Rectal smooth muscle tissue (tissue), 1 donor: ENCODE data around the gene CEPT1.
"Not testable (repeated sequence)": the region's sequence is repeated elsewhere in the genome, so short reads cannot be mapped to it uniquely, and the experiment has no call there.

Experiments used
- H3K27ac ChIP-seq: one replicate; pipeline ENCODE4 v1.7.0; 2013; ENCODE audit warnings: low read depth, low read length, inconsistent platforms
- H3K27me3 ChIP-seq: one replicate; pipeline ENCODE4 v1.7.0; 2013; ENCODE audit warnings: low read length; ENCODE audit not compliant: control insufficient read depth, insufficient read depth
- H3K36me3 ChIP-seq: one replicate; pipeline ENCODE4 v1.7.0; 2013; ENCODE audit warnings: low read length; ENCODE audit not compliant: control insufficient read depth, insufficient read depth
- H3K4me1 ChIP-seq: one replicate; pipeline ENCODE4 v1.7.0; 2013; ENCODE audit warnings: low read length; ENCODE audit not compliant: control insufficient read depth, insufficient read depth
- H3K4me3 ChIP-seq: one replicate; pipeline ENCODE4 v1.7.0; 2013; ENCODE audit warnings: low read length
- H3K9ac ChIP-seq: one replicate; pipeline ENCODE4 v1.7.0; 2013; ENCODE audit warnings: low read length

The CEPT1 gene

DNA sequence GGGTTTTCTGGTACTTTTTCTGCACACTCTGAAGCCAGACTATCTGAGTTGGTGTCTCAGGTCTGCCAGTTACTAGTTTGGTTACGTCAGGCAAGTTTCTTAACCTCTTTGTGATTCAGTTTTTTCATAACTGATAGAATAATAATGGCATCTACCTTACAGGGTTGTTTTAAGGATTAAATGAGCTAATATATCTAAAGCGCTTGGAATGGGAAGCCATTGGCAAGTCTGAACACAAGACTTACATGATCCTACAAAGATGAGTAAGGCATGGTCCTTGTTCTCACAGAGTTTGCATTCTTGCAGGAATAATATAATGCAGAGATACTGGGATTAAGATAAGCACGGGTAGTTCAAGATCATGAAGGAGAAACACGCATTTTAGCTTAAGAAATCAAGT, 69.6 kb downstream of the CEPT1 start:
- Histone ChIP-seq H3K4me1 (no peaks in the 10 kb centered on the region), H3K27me3 (peaks cover 3% of the 10 kb centered on the region), H3K36me3 (no peaks in the 10 kb centered on the region), H3K27ac (no peak overlapping the region), H3K9ac (no peak overlapping the region), H3K4me3 (no peak overlapping the region)

DNA sequence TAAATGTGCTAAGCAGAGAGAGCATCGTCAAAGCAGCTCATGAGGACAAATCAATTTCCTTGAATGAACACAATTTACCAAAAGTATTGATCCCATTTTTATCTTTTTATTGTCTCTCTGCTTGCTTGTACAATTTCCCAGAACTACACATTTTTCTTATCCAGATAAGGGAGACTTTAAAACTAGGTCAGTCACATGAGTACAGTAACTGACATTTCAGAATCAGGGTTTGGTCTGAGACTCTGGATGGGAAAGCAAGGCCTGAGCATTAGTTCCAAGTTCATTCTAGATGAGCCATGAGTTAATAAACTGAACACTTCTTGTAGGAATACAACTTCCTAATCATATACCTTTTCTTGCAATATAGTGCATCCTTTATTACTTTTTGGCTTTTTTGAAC, 71.9 kb downstream of the CEPT1 start:
- H3K9ac ChIP-seq: no peak overlapping the region
- H3K27me3 ChIP-seq: no peaks in the 10 kb centered on the region
- H3K4me1 ChIP-seq: no peaks in the 10 kb centered on the region
- no peaks in the 10 kb centered on the region for H3K36me3 ChIP-seq
- no peak overlapping the region for H3K27ac ChIP-seq
- no peak overlapping the region for H3K4me3 ChIP-seq

DNA sequence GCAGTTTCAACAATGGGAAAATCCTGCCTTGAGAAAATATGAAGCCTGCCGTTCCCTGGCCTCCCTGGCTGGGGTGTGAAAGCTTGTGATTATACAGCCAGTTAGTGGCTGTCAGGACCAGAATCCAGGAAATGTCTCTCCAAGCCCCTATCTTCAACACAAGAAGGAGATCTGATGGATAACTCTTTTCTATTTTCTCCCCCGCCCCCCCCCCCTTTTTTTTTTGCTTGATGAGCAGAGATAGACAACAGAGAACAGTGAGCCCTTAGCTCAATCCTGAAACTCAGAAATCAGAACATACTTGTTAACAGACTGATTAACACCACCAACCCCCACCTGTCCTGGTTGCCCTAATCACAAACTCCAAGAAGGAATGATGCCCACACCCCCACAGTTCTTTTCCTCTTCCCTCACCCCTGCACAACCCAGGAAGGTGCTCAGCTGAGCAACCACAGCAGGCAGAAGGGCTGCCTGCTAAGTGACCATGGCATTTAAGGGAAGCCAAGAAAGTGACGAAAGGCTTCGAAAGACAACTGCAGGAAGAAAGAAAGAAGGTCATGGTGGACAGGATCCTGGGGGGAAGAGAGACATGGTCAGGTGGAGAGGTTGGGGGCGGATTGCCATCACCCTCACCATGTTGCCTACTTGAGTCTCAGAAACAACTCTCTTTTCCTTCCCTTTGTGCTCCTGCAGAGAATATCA, 72.8 kb downstream of the CEPT1 start:
- no peak overlapping the region for H3K9ac ChIP-seq
- no peak overlapping the region for H3K4me3 ChIP-seq
- no peaks in the 10 kb centered on the region for H3K4me1 ChIP-seq
- no peaks in the 10 kb centered on the region for H3K27me3 ChIP-seq
- no peak overlapping the region for H3K27ac ChIP-seq
- H3K36me3 ChIP-seq: no peaks in the 10 kb centered on the region

DNA sequence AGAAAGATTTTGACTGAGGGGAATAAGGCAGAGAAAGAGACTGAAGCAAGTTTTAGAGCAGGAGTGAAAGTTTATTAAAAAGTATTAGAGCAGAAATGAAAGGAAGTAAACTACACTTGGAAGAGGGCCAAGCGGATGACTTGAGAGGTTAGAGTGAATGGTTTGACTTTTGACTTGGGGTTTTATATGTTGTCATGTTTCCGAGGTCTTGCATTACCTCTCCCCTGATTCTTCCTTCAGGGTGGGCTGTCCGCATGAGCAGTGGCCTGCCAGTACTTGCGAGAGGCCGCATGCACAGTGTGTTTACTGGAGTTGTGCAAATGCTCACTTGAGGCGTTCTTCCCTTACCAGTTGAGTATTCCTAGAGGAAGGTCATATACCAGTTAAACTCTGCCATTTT, 73.4 kb downstream of the CEPT1 start:
- H3K27me3 ChIP-seq: no peaks in the 10 kb centered on the region
- H3K36me3 ChIP-seq: no peaks in the 10 kb centered on the region
- no peak overlapping the region for H3K9ac ChIP-seq
- no peaks in the 10 kb centered on the region for H3K4me1 ChIP-seq
- H3K4me3 ChIP-seq: no peak overlapping the region
- no peak overlapping the region for H3K27ac ChIP-seq

DNA sequence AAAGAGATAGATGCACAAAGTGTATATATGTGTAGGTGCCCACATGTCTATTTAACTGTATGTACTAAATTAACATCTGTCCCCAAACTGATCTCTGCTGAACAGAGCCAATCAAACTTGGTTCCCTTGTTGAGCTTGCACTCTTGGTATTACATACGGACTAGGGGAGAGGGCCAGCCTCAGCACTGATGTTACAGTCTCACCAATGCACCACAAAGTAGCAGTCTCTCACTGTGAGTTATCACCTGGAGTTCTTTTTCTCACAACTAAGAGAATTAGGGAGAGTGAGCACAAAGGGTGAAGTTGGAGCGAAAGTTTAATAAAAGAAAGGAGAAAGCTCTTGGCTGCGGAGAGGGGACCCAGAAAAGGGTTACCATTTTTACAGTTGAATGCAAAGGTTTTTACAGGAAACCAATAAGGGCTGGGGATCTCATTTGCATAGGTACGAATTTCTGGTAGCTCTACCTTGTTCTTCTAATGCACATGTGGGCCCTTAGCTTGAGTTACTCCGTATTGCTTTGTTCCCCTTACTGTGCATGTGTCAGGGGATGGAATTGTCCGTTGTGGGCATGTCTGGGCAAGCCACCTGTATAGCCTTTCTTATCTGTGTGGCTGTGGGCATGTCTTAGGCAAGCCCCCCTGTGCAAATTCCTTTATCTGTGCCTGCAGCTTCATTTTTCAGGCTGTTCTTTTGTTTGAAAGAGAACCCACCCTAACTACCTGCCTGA, 74.2 kb downstream of the CEPT1 start:
- no peaks in the 10 kb centered on the region for H3K36me3 ChIP-seq
- no peaks in the 10 kb centered on the region for H3K27me3 ChIP-seq
- no peak overlapping the region for H3K27ac ChIP-seq
- no peak overlapping the region for H3K4me3 ChIP-seq
- H3K4me1 ChIP-seq: no peaks in the 10 kb centered on the region
- no peak overlapping the region for H3K9ac ChIP-seq

DNA sequence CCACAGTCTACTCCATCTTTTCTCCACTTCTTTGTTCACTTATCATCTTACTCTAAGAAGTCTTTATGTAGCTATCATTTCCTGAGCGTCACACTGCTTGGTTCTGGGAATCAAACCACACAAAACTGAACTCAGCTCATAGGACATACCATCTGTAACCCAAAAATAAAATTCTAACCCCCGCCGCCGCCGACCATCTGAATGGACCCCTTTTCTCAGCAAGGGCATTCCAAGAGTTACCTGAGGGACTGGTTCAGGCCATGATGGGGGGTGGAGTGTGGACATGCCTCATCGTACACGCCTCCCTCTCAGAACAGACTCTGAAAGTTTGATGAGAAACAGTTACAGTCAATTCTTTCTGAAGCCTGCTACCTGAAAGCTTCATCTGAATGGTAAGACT, 74.9 kb downstream of the CEPT1 start:
- no peaks in the 10 kb centered on the region for H3K4me1 ChIP-seq
- H3K9ac ChIP-seq: no peak overlapping the region
- H3K36me3 ChIP-seq: no peaks in the 10 kb centered on the region
- H3K27me3 ChIP-seq: no peaks in the 10 kb centered on the region
- no peak overlapping the region for H3K27ac ChIP-seq
- H3K4me3 ChIP-seq: no peak overlapping the region

DNA sequence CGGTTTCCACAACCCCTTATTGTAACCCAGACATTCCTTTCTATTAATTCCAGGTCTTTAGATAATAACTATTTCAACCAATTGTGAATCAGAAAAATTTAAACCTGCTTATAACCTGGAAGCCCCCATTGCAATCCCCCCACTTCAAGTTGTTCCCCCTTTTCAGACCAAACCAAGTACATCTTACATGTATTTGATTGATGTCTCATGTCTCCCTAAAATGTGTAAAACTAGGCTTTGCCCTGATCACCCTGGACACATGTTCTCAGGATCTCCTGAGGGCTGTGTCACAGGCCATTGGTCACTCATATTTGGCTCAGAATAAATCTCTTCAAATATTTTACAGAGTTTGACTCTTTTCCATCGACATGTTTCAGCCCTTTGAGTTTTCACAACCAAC, 75.3 kb downstream of the CEPT1 start:
- H3K27ac ChIP-seq: not testable (repeated sequence)

DNA sequence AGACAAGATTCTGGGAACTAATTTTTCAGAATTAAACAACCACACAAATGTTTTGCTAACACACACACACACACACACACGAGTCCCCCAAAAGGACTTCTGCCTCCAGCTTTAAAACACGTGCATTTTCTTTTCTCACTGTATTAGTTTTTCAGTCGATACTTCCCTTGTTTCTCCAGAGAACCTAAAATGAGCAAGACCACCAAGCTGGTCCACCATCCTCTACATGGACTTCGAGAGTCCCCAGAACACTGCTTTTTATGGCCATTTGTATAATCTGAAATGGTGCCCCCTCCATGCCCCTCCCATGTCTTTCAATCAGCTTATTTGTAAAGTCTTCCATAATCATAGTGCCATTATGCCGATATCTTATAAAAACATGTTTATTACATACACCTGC, 76.7 kb downstream of the CEPT1 start:
- Histone ChIP-seq H3K9ac (no peak overlapping the region), H3K4me3 (no peak overlapping the region), H3K4me1 (no peaks in the 10 kb centered on the region), H3K27me3 (no peaks in the 10 kb centered on the region), H3K27ac (no peak overlapping the region), H3K36me3 (no peaks in the 10 kb centered on the region)

More for the DNA sequence above, 75.3 kb downstream of the CEPT1 start:
- H3K4me1 ChIP-seq, H3K4me3 ChIP-seq, H3K36me3 ChIP-seq, H3K27me3 ChIP-seq, H3K9ac ChIP-seq: not testable (repeated sequence)

DNA sequence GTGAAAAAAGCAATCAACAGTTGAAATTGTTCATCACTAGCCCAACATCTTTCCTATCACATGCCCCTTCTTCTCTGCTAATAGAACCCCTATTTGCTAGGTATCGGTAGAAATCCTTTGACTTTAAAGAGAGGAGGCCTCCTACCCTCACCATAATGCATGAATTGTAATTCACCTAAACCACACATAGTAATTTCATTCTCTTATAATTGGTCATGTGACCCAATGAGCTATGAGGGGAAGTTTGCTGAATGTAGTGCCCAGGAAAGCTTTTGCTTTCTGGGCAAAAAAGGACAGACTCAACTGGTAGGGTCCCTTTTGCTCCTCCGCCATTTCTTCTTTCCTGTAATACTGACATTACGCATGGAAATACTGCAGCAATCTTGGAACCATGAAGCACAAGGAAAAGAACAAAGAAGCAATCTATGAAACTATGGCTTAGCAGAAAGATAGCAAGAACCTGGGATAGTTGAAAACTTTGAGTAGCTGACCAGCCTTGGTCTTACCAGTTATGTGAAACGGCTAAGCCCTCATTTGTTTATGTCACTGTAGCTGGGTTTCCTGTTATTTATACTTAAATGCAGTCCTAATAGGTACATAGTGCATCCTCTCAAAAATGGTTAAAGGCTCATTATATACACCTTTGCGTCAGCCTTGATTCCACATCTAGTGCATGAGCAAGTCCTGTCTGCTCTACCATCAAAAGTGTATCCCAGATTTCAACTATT, 77.3 kb downstream of the CEPT1 start:
- H3K4me3 ChIP-seq: no peak overlapping the region
- no peaks in the 10 kb centered on the region for H3K4me1 ChIP-seq
- H3K36me3 ChIP-seq: no peaks in the 10 kb centered on the region
- no peak overlapping the region for H3K27ac ChIP-seq
- no peak overlapping the region for H3K9ac ChIP-seq
- no peaks in the 10 kb centered on the region for H3K27me3 ChIP-seq

DNA sequence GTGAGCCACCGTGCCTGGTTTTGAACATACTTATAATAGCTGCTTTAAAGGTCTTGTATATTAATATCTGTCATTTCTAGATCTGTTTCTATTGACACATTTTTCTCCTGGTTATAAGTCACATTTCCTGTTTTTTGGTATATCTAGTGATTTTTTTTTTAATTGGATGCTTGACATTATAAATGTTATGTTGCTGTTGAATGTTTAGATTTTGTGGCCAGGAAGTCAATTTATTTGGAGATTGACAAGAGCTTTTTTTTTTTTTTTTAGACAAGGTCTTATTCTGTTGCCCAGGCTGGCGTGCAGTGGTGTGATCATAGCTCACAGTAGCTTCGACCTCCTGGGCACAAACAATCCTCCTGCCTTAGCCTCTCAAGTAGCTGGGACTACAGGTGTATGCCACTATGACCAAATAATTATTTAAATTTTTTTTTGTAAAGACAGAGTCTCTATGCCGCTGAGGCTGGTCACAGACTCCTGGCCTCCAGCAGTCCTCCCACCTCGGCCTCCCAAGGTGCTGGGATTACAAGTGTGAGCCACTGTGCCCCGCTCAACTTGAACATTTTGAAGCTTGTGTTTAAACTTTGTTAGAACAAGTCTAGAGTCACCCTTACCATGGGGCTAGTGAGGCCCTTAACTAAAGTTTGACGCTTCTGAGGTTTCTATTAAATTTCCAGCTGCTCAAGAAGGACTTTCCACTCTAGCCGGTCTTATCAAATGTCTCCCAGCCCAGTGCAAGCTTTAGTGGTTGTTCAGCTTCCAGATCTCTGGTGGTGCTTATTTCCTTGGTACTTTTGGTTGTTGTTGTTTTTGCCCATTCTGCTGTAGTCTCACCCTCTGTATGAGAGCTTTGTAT, 78.9 kb downstream of the CEPT1 start:
- Histone ChIP-seq H3K4me3 (no peak overlapping the region), H3K36me3 (no peaks in the 10 kb centered on the region), H3K27me3 (no peaks in the 10 kb centered on the region), H3K27ac (no peak overlapping the region), H3K9ac (no peak overlapping the region), H3K4me1 (no peaks in the 10 kb centered on the region)

DNA sequence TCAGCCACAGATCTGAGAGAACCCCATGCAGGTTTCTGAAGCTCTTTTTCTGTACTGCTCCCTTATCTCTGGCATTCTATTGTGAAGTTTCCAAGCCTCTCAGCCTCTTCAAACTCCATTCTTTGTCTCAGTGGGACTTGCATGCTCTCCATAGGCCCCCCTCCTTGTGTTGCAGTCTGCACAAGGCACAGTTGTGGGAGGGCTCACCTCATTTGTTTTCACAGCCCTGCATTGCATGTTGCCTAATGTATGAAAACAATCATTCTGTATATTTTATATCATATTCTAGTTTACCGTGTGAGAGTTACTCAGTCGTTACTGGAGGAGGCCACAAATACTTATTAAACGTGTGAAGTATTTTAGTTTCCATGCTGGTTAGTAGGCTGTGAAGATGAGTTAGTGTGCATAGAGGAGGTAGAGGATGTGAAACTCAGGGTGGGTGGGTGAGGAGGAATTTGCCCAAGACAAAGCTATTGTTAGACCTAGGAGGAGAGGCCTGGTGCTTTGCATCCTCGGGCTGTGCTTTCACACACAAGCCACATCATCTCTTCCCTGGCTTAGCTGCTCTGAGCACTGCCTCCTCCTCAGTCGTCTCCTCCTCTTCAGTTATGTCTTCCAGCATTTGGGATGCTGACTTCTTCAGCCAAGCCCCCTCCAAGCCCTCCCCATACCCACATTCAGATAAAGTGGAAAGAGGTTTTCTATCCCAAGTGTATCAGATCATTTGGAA, 79.7 kb downstream of the CEPT1 start:
- Histone ChIP-seq H3K4me1 (no peaks in the 10 kb centered on the region), H3K9ac (no peak overlapping the region), H3K36me3 (no peaks in the 10 kb centered on the region), H3K4me3 (no peak overlapping the region), H3K27ac (no peak overlapping the region), H3K27me3 (no peaks in the 10 kb centered on the region)
